Lung (tissue), 12 donors: ENCODE data around the gene GABPB2. TPM values are rescaled to one million over a fixed set of nuclear protein-coding genes. Genes with fewer than 3 reads are reported as not detected.
A peak's percentile ranks its signal among the peaks of the same experiment; 100 is the strongest.

Experiments
- ATAC-seq: fragments of 200-7000 bp; cut with Tn5 transposase; one replicate; pipeline ENCODE4 v1.9.1; 2020; ENCODE audit warnings: moderate number of reproducible peaks; ENCODE audit not compliant: insufficient read depth, low FRiP score
- DNase-seq, 3 donors: peaks; one replicate each; pipeline ENCODE4 v3.0.0-alpha.2; 2013 to 2017
- H3K27ac ChIP-seq, 2 donors: one replicate each; pipeline ENCODE4 v1.5.1; 2013; ENCODE audit warnings: mild to moderate bottlenecking in 2 of 2, moderate library complexity in 2 of 2, control low read depth in 1 of 2, inconsistent platforms in 1 of 2, low read depth in 1 of 2, low read length in 1 of 2
- H3K27me3 ChIP-seq, 3 donors: one replicate each; pipeline ENCODE4 v1.5.1; 2013; ENCODE audit warnings: low read length in 2 of 3; ENCODE audit not compliant: control insufficient read depth in 3 of 3, insufficient read depth in 3 of 3
- H3K36me3 ChIP-seq, 4 donors: one replicate each; pipeline ENCODE4 v1.5.1; 2013; ENCODE audit warnings: low read length in 4 of 4, mild to moderate bottlenecking in 1 of 4, moderate library complexity in 1 of 4; ENCODE audit not compliant: control insufficient read depth in 4 of 4, insufficient read depth in 4 of 4
- H3K4me1 ChIP-seq, 5 donors: one replicate each; pipeline ENCODE4 v1.5.1; 2013; ENCODE audit warnings: low read length in 5 of 5, mild to moderate bottlenecking in 2 of 5, moderate library complexity in 1 of 5; ENCODE audit not compliant: control insufficient read depth in 5 of 5, insufficient read depth in 5 of 5
- H3K4me3 ChIP-seq: one replicate; pipeline ENCODE4 v1.5.1; 2013; ENCODE audit warnings: mild to moderate bottlenecking, control low read depth, moderate library complexity
- H3K9ac ChIP-seq, 2 donors: one replicate each; pipeline ENCODE4 v1.5.1; 2013; ENCODE audit warnings: low read length in 2 of 2, control low read depth in 1 of 2; ENCODE audit not compliant: insufficient read depth in 1 of 2
- H3K9me3 ChIP-seq, 4 donors: one replicate each; pipeline ENCODE4 v1.5.1; 2013; ENCODE audit warnings: low read length in 3 of 4, mild to moderate bottlenecking in 1 of 4, moderate library complexity in 1 of 4; ENCODE audit not compliant: control insufficient read depth in 4 of 4, insufficient read depth in 3 of 4
- WGBS, 2 donors: extraction: QIAGEN DNeasy Blood & Tissue Kit; methylation state at CpG; one replicate each; pipeline ENCODE4 v1.1.7; 2013; 5-methylcytosine and 5-hydroxymethylcytosine counted together
- polyA plus RNA-seq, 2 donors: library from polyadenylated mRNA; stranded (reverse); fragments of 200-250 nt; gene quantifications; one replicate each; pipeline ENCODE4 v1.2.1, GENCODE V29; 2013
- total RNA-seq, 2 donors: library from RNA; depleted of rRNA in 1 of 2; stranded (reverse); fragments of >200 nt in 1 of 2; gene quantifications; one replicate each; pipeline ENCODE4 v1.2.1, GENCODE V29; 2014 to 2021
- TF ChIP-seq, protein P1 (sequence below): IDR thresholded peaks from 2 replicates; pipeline ENCODE4 v1.5.1; 2012; ENCODE audit warnings: mild to moderate bottlenecking; ENCODE audit errors: control extremely low read depth, extremely low read depth
- donor health status: control.
- donor health status: control.
- donor health status: Bipolar disorder and iron deficiency.
- donor health status: healthy.
- donor health status: DM: yes; HTN: yes; CAD: no.

The GABPB2 gene
- total and polyA plus RNA-seq, 4 donors: 4.4 to 16.0 (median 7.8) TPM

DNA sequence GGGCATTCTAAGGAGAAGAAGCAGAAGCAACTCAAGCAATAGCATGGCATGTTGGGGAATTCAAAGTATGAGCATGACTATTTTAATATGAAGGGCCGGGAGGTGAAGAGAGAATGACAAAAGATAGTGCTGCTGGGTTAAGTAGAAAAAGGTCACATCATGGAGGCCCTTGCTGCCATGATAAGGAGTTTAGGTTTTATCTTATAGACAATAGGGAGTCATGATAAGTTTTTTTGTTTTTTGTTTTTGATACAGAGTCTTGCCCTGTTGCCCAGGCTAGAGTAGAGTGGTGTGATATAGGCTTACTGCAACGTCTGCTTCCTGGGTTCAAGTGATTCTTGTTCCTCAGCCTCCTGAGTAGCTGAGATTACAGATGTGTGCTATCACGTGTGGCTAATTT lies 31.0 kb upstream of the GABPB2 start:
- Histone ChIP-seq H3K4me1 (peaks cover 0 to 12% (median 0%) of the 10 kb centered on the region in 5 donors), H3K27me3 (no peaks in the 10 kb centered on the region), H3K9ac (no peak overlapping the region), H3K9me3 (no peaks in the 10 kb centered on the region), H3K27ac (no peak overlapping the region), H3K36me3 (peaks cover 0 to 10% (median 5%) of the 10 kb centered on the region in 4 donors), H3K4me3 (no peak overlapping the region)
- ATAC-seq (no peak), DNase-seq (no peak)
- TF ChIP-seq, protein P1, sequence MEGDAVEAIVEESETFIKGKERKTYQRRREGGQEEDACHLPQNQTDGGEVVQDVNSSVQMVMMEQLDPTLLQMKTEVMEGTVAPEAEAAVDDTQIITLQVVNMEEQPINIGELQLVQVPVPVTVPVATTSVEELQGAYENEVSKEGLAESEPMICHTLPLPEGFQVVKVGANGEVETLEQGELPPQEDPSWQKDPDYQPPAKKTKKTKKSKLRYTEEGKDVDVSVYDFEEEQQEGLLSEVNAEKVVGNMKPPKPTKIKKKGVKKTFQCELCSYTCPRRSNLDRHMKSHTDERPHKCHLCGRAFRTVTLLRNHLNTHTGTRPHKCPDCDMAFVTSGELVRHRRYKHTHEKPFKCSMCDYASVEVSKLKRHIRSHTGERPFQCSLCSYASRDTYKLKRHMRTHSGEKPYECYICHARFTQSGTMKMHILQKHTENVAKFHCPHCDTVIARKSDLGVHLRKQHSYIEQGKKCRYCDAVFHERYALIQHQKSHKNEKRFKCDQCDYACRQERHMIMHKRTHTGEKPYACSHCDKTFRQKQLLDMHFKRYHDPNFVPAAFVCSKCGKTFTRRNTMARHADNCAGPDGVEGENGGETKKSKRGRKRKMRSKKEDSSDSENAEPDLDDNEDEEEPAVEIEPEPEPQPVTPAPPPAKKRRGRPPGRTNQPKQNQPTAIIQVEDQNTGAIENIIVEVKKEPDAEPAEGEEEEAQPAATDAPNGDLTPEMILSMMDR: no peak
- WGBS, 2 donors: 91 to 96% methylated on average over 3 of the region's 3 CpGs

DNA sequence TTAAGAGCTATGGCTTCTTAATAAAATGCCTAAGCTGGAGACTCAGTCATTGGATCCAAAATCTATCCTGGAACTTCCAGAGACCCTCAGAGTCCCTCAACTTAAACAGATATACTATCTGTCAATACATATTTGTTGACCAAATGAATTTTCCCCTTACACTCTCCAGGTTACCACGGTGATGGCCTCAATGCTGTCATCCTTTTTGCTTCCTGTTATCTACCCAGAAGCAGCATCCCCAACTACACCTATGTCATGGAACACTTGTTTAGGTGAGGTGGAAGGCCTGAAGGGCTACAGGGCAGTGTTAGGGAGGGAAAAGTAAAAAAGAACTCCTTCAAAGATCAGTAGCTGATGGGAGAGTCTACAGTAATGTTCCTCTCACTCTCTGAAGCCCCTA lies 27.4 kb upstream of the GABPB2 start:
- no peaks in the 10 kb centered on the region for H3K27me3 ChIP-seq
- TF ChIP-seq, protein P1: no peak
- H3K27ac ChIP-seq: no peak overlapping the region
- H3K36me3 ChIP-seq: no peaks in the 10 kb centered on the region
- no peak for DNase-seq
- no peak overlapping the region for H3K9ac ChIP-seq
- no peak overlapping the region for H3K4me3 ChIP-seq
- WGBS, 2 donors: 90 to 91% methylated on average over 1 of the region's 1 CpG
- H3K4me1 ChIP-seq: peaks cover 0 to 5% (median 2%) of the 10 kb centered on the region in 5 donors
- no peaks in the 10 kb centered on the region for H3K9me3 ChIP-seq
- ATAC-seq: no peak

DNA sequence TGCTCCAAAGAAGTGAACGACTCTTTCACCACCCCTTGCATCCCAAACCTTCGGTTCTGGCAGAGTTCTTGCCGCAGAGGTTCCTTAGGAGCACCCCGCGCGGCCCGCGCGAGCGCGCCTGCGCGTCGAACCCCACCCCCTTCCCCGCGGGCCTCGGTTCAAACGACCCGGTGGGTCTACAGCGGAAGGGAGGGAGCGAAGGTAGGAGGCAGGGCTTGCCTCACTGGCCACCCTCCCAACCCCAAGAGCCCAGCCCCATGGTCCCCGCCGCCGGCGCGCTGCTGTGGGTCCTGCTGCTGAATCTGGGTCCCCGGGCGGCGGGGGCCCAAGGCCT lies 23.0 kb upstream of the GABPB2 start, which contains the start of gene C1orf56:
Gene C1orf56 (plus strand): TSS at position 161 of the 334 bp plus-strand sequence. CDS start 97 bp downstream, at position 258.
- ATAC-seq (peak; percentile 86), DNase-seq (peak; percentile 78 to 88 (median 80))
- peak within 1 kb of the TSS; percentile 69 for H3K4me3 ChIP-seq
- H3K27ac ChIP-seq: peak within 1 kb of the TSS; percentile 88 to 90
- H3K9ac ChIP-seq: peak within 1 kb of the TSS; percentile 58 to 76
- H3K36me3 ChIP-seq: peaks cover 8 to 13% (median 9%) of the 10 kb centered on the region in 4 donors
- H3K9me3 ChIP-seq: no peaks in the 10 kb centered on the region
- 0 to 1% methylated on average over 29 of the region's 29 CpGs for WGBS, 2 donors
- no peaks in the 10 kb centered on the region for H3K27me3 ChIP-seq
- H3K4me1 ChIP-seq: peaks cover 0 to 9% (median 4%) of the 10 kb centered on the region in 5 donors
- TF ChIP-seq, protein P1: no peak
